DND-41 (cell line): ENCODE data around the gene CACNB3.

Experiments used
- ATAC-seq: fragments of 200-7000 bp; cut with Tn5 transposase; 3 replicates; pipeline ENCODE4 v1.9.1; 2021; ENCODE audit warnings: low read depth; ENCODE audit not compliant: insufficient read depth
- DNase-seq: peaks from one replicate; pipeline ENCODE4 v3.0.0-alpha.2; 2020
- H2AFZ ChIP-seq: 2 replicates; pipeline ENCODE4 v1.6.0; 2012; ENCODE audit warnings: low read depth, low read length
- H3K27ac ChIP-seq: 2 replicates; pipeline ENCODE4 v1.5.1; 2012; ENCODE audit warnings: low read length, inconsistent platforms
- H3K27me3 ChIP-seq: fragments of 200-600 bp; sonication (generic); 2 replicates; pipeline ENCODE4 v1.6.0; 2012; ENCODE audit warnings: low read length, mild to moderate bottlenecking, inconsistent platforms; ENCODE audit not compliant: insufficient read depth, poor library complexity
- H3K36me3 ChIP-seq: 2 replicates; pipeline ENCODE4 v1.5.1; 2012; ENCODE audit warnings: low read length, inconsistent platforms; ENCODE audit not compliant: insufficient read depth
- H3K4me1 ChIP-seq: 2 replicates; pipeline ENCODE4 v1.5.1; 2012; ENCODE audit warnings: mild to moderate bottlenecking, low read length; ENCODE audit not compliant: insufficient read depth
- H3K4me2 ChIP-seq: 2 replicates; pipeline ENCODE4 v1.6.0; 2012; ENCODE audit warnings: mild to moderate bottlenecking, moderate library complexity, low read length, inconsistent platforms; ENCODE audit not compliant: insufficient read depth
- H3K4me3 ChIP-seq, 2 experiments: fragments of 200-600 bp in 1 of 2; shearing (Covaris generic) in 1 of 2; 2 replicates each; pipeline ENCODE4 v1.5.1; 2012 to 2016; ENCODE audit warnings: inconsistent platforms in 2 of 2, low read length in 2 of 2, mild to moderate bottlenecking in 2 of 2, low read depth in 1 of 2, moderate library complexity in 1 of 2
- H3K79me2 ChIP-seq: 2 replicates; pipeline ENCODE4 v1.6.0; 2012; ENCODE audit warnings: low read length, inconsistent platforms; ENCODE audit not compliant: insufficient read depth
- H3K9ac ChIP-seq: 2 replicates; pipeline ENCODE4 v1.6.0; 2012; ENCODE audit warnings: low read depth, mild to moderate bottlenecking, inconsistent platforms, low read length, moderate library complexity
- H3K9me3 ChIP-seq: 2 replicates; pipeline ENCODE4 v1.5.1; 2012; ENCODE audit warnings: low read length, moderate library complexity, mild to moderate bottlenecking, inconsistent platforms; ENCODE audit not compliant: insufficient read depth, severe bottlenecking
- H4K20me1 ChIP-seq: 2 replicates; pipeline ENCODE4 v1.6.0; 2012; ENCODE audit warnings: low read length; ENCODE audit not compliant: insufficient read depth
- CTCF ChIP-seq: IDR thresholded peaks from 2 replicates; pipeline ENCODE4 v1.5.1; 2012; ENCODE audit warnings: borderline replicate concordance, low read length, moderate library complexity, mild to moderate bottlenecking; ENCODE audit not compliant: poor library complexity, severe bottlenecking; ENCODE audit errors: extremely low read depth
- EZH2 ChIP-seq: IDR thresholded peaks from 3 replicates; pipeline ENCODE4 v1.6.1; 2012; ENCODE audit warnings: borderline replicate concordance, low read depth, mild to moderate bottlenecking, moderate library complexity, low read length, inconsistent platforms; ENCODE audit not compliant: severe bottlenecking

CACNB3 gene

GRCh38 chr12:48861111-48861510, 42.8 kb downstream of the CACNB3 start:
- TF ChIP-seq EZH2 (no peak), CTCF (no peak)
- H4K20me1 ChIP-seq = no peaks in the 10 kb centered on the region
- H3K4me2 ChIP-seq = no peak overlapping the region
- no peak overlapping the region for H3K27ac ChIP-seq
- H3K36me3 ChIP-seq = no peaks in the 10 kb centered on the region
- H3K9ac ChIP-seq = no peak overlapping the region
- H3K4me3 ChIP-seq = no peak overlapping the region
- H2AFZ ChIP-seq = no peak overlapping the region
- DNase-seq (no peak), ATAC-seq (no peak)
- H3K27me3 ChIP-seq = peaks cover 9% of the 10 kb centered on the region
- H3K4me1 ChIP-seq = peaks cover 18% of the 10 kb centered on the region
- no peaks in the 10 kb centered on the region for H3K9me3 ChIP-seq
- no peaks in the 10 kb centered on the region for H3K79me2 ChIP-seq

DNA sequence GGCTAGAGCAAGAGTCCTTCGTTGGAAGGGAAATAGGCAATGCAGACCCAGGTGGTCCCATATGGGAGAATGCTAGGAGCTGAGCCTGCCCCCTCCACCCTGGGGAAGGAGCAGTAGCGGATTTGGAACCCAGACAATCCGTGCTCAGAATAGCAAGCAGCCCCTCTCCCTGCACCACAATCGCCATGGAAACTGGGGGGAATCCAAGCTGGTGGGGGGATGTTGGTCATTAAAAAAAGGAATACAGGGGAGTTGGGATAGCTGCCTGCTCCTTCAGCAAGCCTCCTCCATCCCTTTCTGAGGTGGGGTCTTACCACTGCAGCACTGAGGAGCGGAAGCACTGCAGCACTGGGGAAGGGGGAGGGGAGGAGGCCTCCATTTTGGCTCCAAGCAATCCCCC, 44.5 kb downstream of the CACNB3 start:
- Histone ChIP-seq H3K4me2 (no peak overlapping the region), H3K27me3 (peaks cover 9% of the 10 kb centered on the region)

GRCh38 chr12:48863291-48863690, 45.0 kb downstream of the CACNB3 start:
- no peak overlapping the region for H3K9ac ChIP-seq
- H2AFZ ChIP-seq = no peak overlapping the region

More for the DNA sequence above, 44.5 kb downstream of the CACNB3 start:
- Histone ChIP-seq H2AFZ (no peak overlapping the region), H3K36me3 (no peaks in the 10 kb centered on the region), H3K4me3 (no peak overlapping the region), H3K4me1 (peaks cover 20% of the 10 kb centered on the region), H3K79me2 (no peaks in the 10 kb centered on the region), H3K27ac (no peak overlapping the region), H4K20me1 (no peaks in the 10 kb centered on the region), H3K9ac (no peak overlapping the region), H3K9me3 (no peaks in the 10 kb centered on the region)
- DNase-seq (no peak), ATAC-seq (no peak)
- TF ChIP-seq CTCF = no peak
- TF ChIP-seq EZH2 = no peak

More at GRCh38 chr12:48863291-48863690, 45.0 kb downstream of the CACNB3 start:
- no peaks in the 10 kb centered on the region for H3K79me2 ChIP-seq
- H3K4me2 ChIP-seq = no peak overlapping the region
- H3K27ac ChIP-seq = no peak overlapping the region
- peaks cover 20% of the 10 kb centered on the region for H3K4me1 ChIP-seq
- no peaks in the 10 kb centered on the region for H3K9me3 ChIP-seq
- no peaks in the 10 kb centered on the region for H3K36me3 ChIP-seq
- peaks cover 9% of the 10 kb centered on the region for H3K27me3 ChIP-seq
- H4K20me1 ChIP-seq = no peaks in the 10 kb centered on the region
- no peak overlapping the region for H3K4me3 ChIP-seq
- no peak for TF ChIP-seq CTCF
- no peak for TF ChIP-seq EZH2
- no peak for ATAC-seq
- no peak for DNase-seq
